Smooth muscle cell (in vitro differentiated cells): Measurements from ENCODE around the gene KIF5C. TPM values are rescaled to one million over a fixed set of nuclear protein-coding genes. Genes with fewer than 3 reads are reported as not detected.
"Not testable (repeated sequence)": the region's sequence is repeated elsewhere in the genome, so short reads cannot be mapped to it uniquely, and the experiment has no call there.

ENCODE experiments used
- DNase-seq: peaks from one replicate; lab custom pipeline; 2025; ENCODE audit not compliant: unreplicated experiment; lab: John Stamatoyannopoulos, UW
- H2AFZ ChIP-seq: fragments of 200-600 bp; sonication (generic); 2 replicates; pipeline ENCODE4 v1.6.0; 2016; ENCODE audit warnings: antibody characterized with exemption, low read depth, mild to moderate bottlenecking
- H3F3A ChIP-seq: fragments of 200-600 bp; sonication (generic); 2 replicates; pipeline ENCODE4 v1.6.0; 2017; ENCODE audit warnings: antibody characterized with exemption, low read depth
- H3K27ac ChIP-seq: fragments of 200-600 bp; sonication (generic); 2 replicates; pipeline ENCODE4 v1.5.1; 2016; ENCODE audit warnings: low read depth, mild to moderate bottlenecking
- H3K27me3 ChIP-seq: fragments of 200-600 bp; sonication (generic); 2 replicates; pipeline ENCODE4 v1.6.1; 2016; ENCODE audit warnings: low read depth, mild to moderate bottlenecking
- H3K36me3 ChIP-seq: fragments of 200-600 bp; sonication (generic); 2 replicates; pipeline ENCODE4 v1.5.1; 2016; ENCODE audit warnings: low read depth
- H3K4me1 ChIP-seq: fragments of 200-600 bp; sonication (generic); 2 replicates; pipeline ENCODE4 v1.5.1; 2016; ENCODE audit warnings: low read depth
- H3K4me2 ChIP-seq: fragments of 200-600 bp; sonication (generic); 2 replicates; pipeline ENCODE4 v1.6.0; 2016; ENCODE audit warnings: mild to moderate bottlenecking
- H3K4me3 ChIP-seq: fragments of 200-600 bp; sonication (generic); 2 replicates; pipeline ENCODE4 v1.5.1; 2016; ENCODE audit warnings: mild to moderate bottlenecking
- H3K79me2 ChIP-seq: fragments of 200-600 bp; sonication (generic); 2 replicates; pipeline ENCODE4 v1.6.0; 2016; ENCODE audit warnings: low read depth, mild to moderate bottlenecking
- H3K9ac ChIP-seq: fragments of 200-600 bp; sonication (generic); 2 replicates; pipeline ENCODE4 v1.6.0; 2016; ENCODE audit warnings: low read depth
- H3K9me3 ChIP-seq: fragments of 200-600 bp; sonication (generic); replicated peaks from 2 replicates; pipeline ENCODE4 v1.5.1; 2016; ENCODE audit warnings: low read depth
- H4K20me1 ChIP-seq: fragments of 200-600 bp; sonication (generic); 2 replicates; pipeline ENCODE4 v1.6.0; 2016; ENCODE audit warnings: low read depth
- WGBS: methylation state at CpG from one replicate; pipeline ENCODE4 v1.1.7; 2016; ENCODE audit warnings: low lambda C conversion rate; 5-methylcytosine and 5-hydroxymethylcytosine counted together
- polyA plus RNA-seq: library from polyadenylated mRNA; unstranded; fragments of >200 nt; fragmentation: Nextera tagmentation; extraction: Ambion mirVana; gene quantifications from 2 replicates; pipeline ENCODE4 v1.2.1, GENCODE V29; 2016
- total RNA-seq: library from RNA; depleted of rRNA; stranded (reverse); fragments of >200 nt; gene quantifications from 2 replicates; pipeline ENCODE4 v1.2.3, GENCODE V29; 2014
- TF ChIP-seq, protein P1 (sequence below): fragments of 200-600 bp; sonication (generic); IDR thresholded peaks from 2 replicates; pipeline ENCODE4 v1.5.1; 2017; ENCODE audit warnings: borderline replicate concordance, mild to moderate bottlenecking, antibody characterized with exemption; ENCODE audit not compliant: insufficient read depth, poor library complexity, severe bottlenecking

Gene KIF5C
- total and polyA plus RNA-seq, 2 experiments from 2014 or later, result 0.09 to 1.4 TPM

DNA sequence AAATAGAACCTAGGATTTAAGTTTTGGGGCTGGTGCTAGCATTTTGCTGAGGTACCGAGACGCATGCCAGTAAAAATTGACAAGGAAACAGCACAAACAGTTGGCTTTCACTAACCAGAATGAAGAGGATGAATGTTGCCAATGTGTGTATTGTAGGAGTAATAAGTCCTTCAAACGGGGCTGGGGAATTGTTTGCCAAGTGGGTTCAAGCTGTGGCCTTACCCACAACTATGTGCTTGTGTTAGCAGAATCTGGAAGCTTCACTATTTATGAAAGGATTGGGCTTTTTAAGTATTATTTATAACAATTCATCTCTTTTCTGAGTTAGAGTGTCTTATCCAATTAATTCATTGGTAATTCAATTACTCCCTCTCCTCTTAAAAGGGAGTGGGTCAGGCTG, 15.0 kb upstream of the KIF5C start:
- H3K4me1 ChIP-seq, result no peaks in the 10 kb centered on the region
- H3K9ac ChIP-seq, result no peak overlapping the region
- H3K27ac ChIP-seq, result no peak overlapping the region
- H3K79me2 ChIP-seq, result no peaks in the 10 kb centered on the region
- H3K27me3 ChIP-seq, result no peaks in the 10 kb centered on the region
- WGBS, result 82% methylated on average over 3 of the region's 3 CpGs
- no peak overlapping the region for H3K4me3 ChIP-seq
- no peaks in the 10 kb centered on the region for H4K20me1 ChIP-seq
- H2AFZ ChIP-seq, result no peak overlapping the region
- H3K36me3 ChIP-seq, result no peaks in the 10 kb centered on the region
- H3K4me2 ChIP-seq, result no peak overlapping the region
- no peaks in the 10 kb centered on the region for H3K9me3 ChIP-seq
- H3F3A ChIP-seq, result no peaks in the 10 kb centered on the region
- DNase-seq, result no peak
- TF ChIP-seq, protein P1, sequence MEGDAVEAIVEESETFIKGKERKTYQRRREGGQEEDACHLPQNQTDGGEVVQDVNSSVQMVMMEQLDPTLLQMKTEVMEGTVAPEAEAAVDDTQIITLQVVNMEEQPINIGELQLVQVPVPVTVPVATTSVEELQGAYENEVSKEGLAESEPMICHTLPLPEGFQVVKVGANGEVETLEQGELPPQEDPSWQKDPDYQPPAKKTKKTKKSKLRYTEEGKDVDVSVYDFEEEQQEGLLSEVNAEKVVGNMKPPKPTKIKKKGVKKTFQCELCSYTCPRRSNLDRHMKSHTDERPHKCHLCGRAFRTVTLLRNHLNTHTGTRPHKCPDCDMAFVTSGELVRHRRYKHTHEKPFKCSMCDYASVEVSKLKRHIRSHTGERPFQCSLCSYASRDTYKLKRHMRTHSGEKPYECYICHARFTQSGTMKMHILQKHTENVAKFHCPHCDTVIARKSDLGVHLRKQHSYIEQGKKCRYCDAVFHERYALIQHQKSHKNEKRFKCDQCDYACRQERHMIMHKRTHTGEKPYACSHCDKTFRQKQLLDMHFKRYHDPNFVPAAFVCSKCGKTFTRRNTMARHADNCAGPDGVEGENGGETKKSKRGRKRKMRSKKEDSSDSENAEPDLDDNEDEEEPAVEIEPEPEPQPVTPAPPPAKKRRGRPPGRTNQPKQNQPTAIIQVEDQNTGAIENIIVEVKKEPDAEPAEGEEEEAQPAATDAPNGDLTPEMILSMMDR, result no peak

DNA sequence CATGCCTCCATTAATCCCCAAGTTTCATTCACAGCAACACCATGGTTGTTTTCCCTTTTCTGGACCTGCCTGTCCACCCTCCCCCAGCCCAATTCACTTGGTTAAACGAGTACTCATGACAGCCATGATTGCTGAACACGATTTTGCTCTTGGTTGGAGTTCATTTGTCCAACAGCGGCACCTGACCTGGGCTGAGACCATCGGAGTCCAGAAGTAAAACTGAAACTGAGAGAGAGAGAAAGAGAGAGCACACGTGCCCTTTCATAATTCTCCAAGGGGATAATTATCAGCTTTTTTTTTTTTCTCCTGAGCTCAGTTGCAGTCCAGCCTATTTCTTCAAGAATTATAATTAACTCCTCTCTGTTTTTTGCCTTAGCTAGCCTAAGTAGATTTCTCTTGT, 13.7 kb upstream of the KIF5C start:
- TF ChIP-seq, protein P1, result no peak
- Histone ChIP-seq H4K20me1 (no peaks in the 10 kb centered on the region), H3K27me3 (no peaks in the 10 kb centered on the region), H3K9me3 (no peaks in the 10 kb centered on the region), H3K4me1 (no peaks in the 10 kb centered on the region), H3K4me2 (no peak overlapping the region), H3K79me2 (no peaks in the 10 kb centered on the region), H3K27ac (no peak overlapping the region), H3F3A (no peaks in the 10 kb centered on the region), H3K9ac (no peak overlapping the region), H2AFZ (no peak overlapping the region), H3K36me3 (no peaks in the 10 kb centered on the region), H3K4me3 (no peak overlapping the region)
- 96% methylated on average over 5 of the region's 5 CpGs for WGBS
- no peak for DNase-seq

DNA sequence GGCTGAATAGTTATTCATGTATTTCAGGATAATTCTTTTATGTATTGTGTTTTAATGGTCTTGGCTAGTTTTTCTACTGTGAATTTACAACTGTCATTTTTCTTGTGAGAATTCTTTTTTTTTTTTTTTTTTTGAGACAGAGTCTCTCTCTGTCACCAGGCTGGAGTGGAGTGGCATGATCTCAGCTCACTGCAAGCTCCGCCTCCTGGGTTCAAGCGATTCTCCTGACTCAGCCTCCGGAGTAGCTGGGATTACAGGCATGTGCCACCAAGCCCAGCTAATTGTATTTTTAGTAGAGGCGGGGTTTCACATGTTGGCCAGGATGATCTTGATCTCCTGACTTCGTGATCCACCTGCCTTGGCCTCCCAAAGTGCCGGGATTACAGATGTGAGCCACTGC, 12.5 kb upstream of the KIF5C start:
- H3K36me3 ChIP-seq, H3K4me2 ChIP-seq, H3K27me3 ChIP-seq, H3K9ac ChIP-seq, H3K79me2 ChIP-seq, H3F3A ChIP-seq, H3K9me3 ChIP-seq, H3K27ac ChIP-seq, H2AFZ ChIP-seq, H3K4me1 ChIP-seq, H3K4me3 ChIP-seq, H4K20me1 ChIP-seq, DNase-seq: not testable (repeated sequence)
- WGBS, result 78% methylated on average over 6 of the region's 6 CpGs

DNA sequence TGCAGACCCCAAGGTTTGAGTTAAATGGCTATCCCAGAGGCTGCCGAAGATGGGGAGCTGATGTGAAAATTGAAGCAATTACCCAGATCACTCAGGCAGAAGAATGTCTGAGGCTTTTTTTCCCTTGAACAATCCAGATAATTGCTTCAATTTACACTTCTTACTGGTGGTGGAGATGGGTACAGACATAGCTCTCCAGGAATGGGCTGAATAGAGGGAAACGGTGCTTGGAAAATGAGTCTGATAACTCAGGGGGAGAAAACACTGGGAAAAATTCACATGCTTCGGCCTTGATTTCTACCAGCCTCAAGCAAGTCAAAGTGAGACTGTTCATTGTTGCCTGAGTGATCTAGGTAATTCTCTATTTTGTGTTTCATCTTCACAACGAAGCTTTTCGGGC, 9.5 kb upstream of the KIF5C start:
- no peaks in the 10 kb centered on the region for H3K4me1 ChIP-seq
- H3K4me3 ChIP-seq, result no peak overlapping the region
- no peaks in the 10 kb centered on the region for H3F3A ChIP-seq
- WGBS, result 82% methylated on average over 5 of the region's 5 CpGs
- no peak overlapping the region for H3K9ac ChIP-seq
- no peak overlapping the region for H3K4me2 ChIP-seq
- no peak overlapping the region for H2AFZ ChIP-seq
- H3K36me3 ChIP-seq, result no peaks in the 10 kb centered on the region
- DNase-seq, result no peak
- TF ChIP-seq, protein P1, result no peak
- no peaks in the 10 kb centered on the region for H3K79me2 ChIP-seq
- H3K27me3 ChIP-seq, result peaks cover 11% of the 10 kb centered on the region
- no peaks in the 10 kb centered on the region for H3K9me3 ChIP-seq
- no peak overlapping the region for H3K27ac ChIP-seq
- H4K20me1 ChIP-seq, result no peaks in the 10 kb centered on the region
